HUDEP-2 (cell line): Measurements from ENCODE around the gene AFMID.

ENCODE experiments used
- DNase-seq, 76 experiments: peaks; one replicate each; lab custom pipeline; 2025; ENCODE audit not compliant: unreplicated experiment in 76 of 76; lab: John Stamatoyannopoulos, UW

The AFMID gene

GRCh38 chr17:78235885-78236284, 48.7 kb downstream of the AFMID start:
- no peak for DNase-seq

GRCh38 chr17:78236362-78237127, 49.4 kb downstream of the AFMID start:
- no peak for DNase-seq

GRCh38 chr17:78237401-78238012, 50.3 kb downstream of the AFMID start:
- no peak for DNase-seq

GRCh38 chr17:78238823-78239488, 51.8 kb downstream of the AFMID start:
- DNase-seq = no peak

- peak in 38 of 76 experiments; percentile 6 to 62 (median 25) for DNase-seq
Measured at GRCh38 chr17:78239489-78239931, 52.3 kb downstream of the AFMID start.

GRCh38 chr17:78240012-78240655, 53.0 kb downstream of the AFMID start:
- DNase-seq = no peak

- no peak for DNase-seq
Measured at GRCh38 chr17:78240839-78241238, 53.7 kb downstream of the AFMID start.

- DNase-seq = peak in 11 of 76 experiments; percentile 3 to 50 (median 19)
Measured at GRCh38 chr17:78241277-78242023, 54.3 kb downstream of the AFMID start.

GRCh38 chr17:78242024-78242742, 55.0 kb downstream of the AFMID start:
- DNase-seq = no peak

GRCh38 chr17:78247304-78247703, 60.1 kb downstream of the AFMID start:
- DNase-seq = no peak

- DNase-seq = no peak
Measured at GRCh38 chr17:78248051-78248914, 61.1 kb downstream of the AFMID start.

- DNase-seq = no peak
Measured at GRCh38 chr17:78249074-78249817, 62.1 kb downstream of the AFMID start.

- no peak for DNase-seq
Measured at GRCh38 chr17:78249818-78250806, 63.0 kb downstream of the AFMID start.

- DNase-seq = peak in 71 of 76 experiments; percentile 22 to 89 (median 77)
Measured at GRCh38 chr17:78250891-78251772, 64.0 kb downstream of the AFMID start.

GRCh38 chr17:78251773-78252103, 64.6 kb downstream of the AFMID start:
- no peak for DNase-seq

- DNase-seq = no peak
Measured at GRCh38 chr17:78252111-78252634, 65.0 kb downstream of the AFMID start.
